Stimulated activated naive CD4-positive, alpha-beta T cell (primary cell): ENCODE results near the gene WDCP.
"Not testable (repeated sequence)": the region's sequence is repeated elsewhere in the genome, so short reads cannot be mapped to it uniquely, and the experiment has no call there.

Source experiments
- DNase-seq, 6 experiments: peaks; one replicate each; lab custom pipeline; 2025; lab: John Stamatoyannopoulos, UW

The WDCP gene

GRCh38 chr2:24022324-24022974 lies 24.7 kb downstream of the WDCP start:
- DNase-seq: no peak

DNA sequence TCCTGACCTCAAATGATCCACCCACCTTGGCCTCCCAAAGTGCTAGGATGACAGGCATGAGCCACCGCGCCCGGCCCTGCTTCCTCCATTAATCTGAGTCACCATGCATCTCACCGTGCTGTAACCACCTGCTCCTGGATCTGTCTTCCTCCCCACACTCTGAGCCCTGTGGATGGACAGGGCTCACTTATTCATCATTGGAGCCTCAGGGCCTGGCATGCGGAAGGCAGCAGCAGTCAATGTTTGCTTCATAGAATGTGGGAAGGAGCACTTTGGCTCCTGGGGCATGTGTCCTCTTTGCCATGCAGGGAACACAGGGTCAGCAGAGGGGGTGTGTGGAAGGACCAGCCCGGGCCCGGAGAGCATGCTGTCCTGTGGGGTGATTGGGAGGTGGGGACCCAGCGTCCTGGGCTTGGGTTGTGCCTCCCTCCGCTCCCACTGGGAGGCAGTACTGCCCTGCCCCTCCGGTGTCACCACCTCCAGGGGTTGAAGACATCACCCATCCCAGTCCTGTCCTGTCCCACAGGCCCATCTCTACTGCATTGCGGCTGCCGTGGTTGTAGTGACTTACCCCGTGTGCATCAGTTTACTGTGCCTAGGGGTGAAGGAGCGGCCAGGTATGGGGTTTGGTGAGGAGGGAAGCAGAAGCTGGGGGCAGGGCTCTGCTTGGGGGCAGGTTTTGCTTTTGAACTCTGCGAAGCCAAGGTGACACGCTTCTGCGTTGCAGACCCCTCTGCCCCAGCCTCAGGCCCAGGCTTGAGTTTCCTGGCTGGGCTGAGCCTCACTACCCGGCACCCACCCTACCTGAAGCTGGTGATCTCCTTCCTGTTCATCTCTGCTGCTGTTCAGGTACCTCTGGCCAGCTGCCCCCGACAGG lies 25.8 kb downstream of the WDCP start:
- DNase-seq: no peak

DNA sequence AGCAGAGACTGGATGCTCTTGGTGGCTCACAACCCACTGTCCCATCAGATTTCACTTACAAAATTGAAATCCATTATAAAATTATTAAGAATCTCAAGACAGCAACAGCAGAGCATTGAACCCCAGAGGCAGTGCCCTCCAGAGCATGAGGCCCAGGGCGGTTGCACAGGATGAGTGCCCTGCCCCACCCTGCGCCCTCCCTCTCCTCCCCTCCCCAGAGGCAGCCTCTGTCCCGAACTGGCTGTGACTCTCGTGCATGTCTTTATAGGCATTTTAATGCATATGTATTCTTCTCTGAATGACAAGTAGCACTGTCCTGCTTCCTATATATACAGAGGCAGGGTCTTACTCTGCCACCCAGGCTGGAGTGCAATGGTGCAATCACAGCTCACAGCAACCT lies 26.9 kb downstream of the WDCP start:
- no peak for DNase-seq

- no peak for DNase-seq
These were observed 27.5 kb downstream of the WDCP start for GRCh38 chr2:24019729-24020128.

GRCh38 chr2:24018241-24018640 lies 28.9 kb downstream of the WDCP start:
- DNase-seq: no peak

- DNase-seq: no peak
These were observed 29.5 kb downstream of the WDCP start for GRCh38 chr2:24017711-24018110.

DNA sequence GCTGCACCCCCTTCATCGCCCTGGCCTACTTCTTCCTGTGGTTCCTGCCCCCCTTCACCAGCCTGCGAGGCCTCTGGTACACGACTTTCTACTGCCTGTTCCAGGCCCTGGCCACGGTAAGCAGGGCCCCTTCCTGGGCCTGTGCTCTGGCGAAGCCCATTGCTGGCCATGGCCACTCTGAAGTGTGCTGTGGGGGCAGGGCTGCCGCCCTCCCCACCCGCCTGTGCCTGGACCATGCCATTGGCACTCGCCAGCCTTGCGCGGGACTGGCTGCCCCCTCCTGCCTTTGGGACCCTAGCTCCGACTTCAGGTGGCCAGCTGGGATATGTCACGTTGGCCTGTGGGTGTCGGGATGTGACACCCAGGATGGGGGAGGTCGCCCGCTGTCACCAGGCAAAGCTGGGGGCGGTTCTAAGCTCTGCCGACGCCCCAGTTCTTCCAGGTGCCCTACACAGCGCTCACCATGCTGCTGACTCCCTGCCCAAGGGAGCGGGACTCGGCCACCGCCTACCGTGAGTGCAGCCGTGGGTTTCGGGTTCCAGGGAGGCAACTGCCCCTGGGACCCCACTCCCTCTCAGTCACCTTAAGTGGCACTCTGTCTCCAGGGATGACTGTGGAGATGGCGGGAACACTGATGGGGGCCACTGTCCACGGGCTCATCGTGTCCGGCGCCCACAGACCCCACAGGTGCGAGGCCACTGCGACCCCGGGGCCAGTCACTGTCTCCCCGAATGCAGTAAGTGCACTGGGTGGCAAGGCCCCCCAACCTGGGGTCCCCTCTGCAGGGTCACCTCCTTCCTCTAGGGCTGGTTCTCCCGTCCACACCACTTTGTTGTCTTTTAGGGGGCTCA lies 30.1 kb downstream of the WDCP start:
- no peak for DNase-seq

GRCh38 chr2:24016376-24016761 lies 30.8 kb downstream of the WDCP start:
- no peak for DNase-seq

DNA sequence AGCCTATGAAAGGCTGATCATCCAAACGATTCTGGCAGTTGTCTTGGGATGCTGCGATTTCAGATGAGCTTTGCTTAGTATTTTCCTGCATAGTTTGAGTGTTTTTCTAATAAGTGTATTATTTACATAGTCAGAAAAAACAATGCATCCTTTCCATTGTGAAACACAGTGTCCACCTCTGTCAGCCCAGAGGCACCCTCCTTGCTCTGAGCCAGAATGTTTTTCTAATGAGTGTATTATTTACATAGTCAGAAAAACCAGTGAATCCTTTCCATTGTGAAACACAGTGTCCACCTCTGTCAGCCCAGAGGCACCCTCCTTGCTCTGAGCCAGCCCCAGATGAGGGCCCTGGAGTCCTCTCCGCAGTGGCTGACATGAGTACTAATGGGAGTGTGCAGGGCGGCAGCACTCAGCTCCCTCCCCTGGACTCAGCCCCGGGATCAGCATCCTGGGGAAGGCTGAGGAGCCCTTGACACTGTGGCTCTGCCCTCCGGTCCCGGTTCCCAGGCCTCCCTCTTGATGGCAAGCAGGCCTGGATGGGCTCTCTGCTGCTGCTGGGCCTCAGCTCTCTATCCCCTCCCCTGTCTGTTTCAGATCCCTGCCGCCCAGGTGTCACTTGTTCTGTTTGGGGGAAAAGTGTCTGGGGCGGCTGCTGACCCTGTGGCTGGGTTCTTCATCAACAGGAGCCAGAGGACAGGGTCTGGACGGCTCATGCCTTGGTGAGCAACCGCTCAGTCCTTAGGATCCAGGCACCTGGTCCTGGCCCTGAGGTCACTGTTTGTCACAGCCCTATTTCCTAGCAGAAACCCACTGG lies 31.4 kb downstream of the WDCP start:
- no peak for DNase-seq

DNA sequence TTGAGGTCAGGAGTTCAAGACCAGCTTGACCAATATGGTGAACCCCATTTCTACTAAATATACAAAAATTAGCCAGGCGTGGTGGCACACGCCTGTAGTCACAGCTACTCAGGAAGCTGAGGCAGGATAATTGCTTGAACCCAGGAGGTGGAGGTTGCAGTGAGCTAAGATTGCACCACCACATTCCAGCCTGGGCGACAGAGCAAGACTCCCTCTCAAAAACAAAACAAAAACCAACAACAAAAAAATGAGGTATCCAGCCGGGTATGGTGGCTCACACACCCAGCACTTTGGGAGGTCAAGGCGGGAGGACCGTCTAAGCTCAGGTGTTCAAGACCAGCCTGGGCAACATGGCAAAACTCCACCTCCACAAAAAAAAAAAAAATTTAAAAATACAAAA lies 32.3 kb downstream of the WDCP start:
- DNase-seq: not testable (repeated sequence)

DNA sequence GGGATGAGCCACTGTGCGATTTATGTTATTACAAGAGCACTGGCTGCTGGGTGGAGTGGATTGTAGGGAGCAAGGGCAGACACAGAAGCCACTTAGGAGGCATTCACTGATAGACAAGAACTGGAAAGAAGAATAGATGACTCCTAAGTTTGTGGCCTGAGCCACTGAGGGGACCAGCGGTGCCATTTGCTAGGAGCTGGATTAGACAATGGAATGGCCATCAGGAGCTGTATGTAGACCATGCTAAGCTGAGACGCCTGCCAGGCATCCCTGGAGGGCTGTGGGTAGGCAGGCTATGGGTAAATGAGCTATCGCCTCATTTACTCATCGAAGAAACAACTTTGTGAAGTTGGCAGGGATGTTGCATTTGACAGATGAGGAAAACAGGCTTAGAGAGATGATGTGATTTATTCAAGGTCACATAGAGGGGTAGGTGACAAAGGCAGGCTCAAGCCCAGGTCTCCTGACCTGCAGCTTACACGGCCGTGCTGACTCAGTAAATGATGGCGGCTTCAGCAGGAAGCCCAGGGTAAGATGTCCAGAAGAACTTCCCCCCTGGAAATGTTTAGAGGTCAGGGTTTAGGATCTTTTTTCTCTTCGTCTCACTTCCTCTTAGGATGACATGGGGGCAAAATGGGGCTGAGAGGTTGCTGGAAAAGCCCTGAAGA lies 34.5 kb downstream of the WDCP start:
- DNase-seq: no peak

- DNase-seq: no peak
These were observed 35.7 kb downstream of the WDCP start for GRCh38 chr2:24011250-24012104.

DNA sequence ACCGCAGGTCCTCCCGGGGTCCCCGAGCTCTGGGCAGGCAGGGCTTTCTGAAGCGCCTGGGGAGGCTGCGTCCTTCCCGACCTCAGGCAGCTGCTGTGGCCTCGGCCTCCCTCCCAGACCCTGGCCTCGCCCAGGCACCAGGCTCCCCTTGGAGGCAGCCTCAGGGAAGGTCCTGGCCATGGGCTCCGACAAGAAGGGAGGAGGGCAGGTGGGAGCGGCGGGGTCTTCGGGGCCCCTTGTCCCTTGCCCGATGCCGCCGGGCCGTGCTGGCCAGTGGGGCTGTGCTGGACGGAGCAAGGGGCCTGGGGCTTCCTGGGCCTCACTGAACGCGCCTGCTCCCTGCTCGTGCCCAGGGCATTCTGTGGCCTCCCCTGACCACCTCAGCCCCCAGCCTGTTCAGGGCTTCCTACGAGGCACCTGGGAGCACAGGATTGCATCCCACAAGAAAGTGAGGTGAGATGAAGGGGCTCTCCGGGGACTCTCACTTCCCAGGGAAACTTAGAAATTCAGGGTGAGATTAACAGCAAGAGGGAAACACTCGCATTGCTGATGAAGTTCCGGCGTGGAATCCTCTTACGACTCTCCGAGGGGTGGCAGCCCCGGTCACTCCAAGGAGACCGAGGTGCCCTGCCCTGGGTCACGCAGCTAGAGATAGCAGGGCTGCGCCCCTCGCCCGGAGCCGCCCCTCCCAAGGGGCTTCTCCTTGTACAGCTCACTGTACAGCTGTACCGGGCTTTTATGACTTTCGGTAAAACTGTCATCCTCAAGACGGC lies 36.5 kb downstream of the WDCP start:
- DNase-seq: no peak

DNA sequence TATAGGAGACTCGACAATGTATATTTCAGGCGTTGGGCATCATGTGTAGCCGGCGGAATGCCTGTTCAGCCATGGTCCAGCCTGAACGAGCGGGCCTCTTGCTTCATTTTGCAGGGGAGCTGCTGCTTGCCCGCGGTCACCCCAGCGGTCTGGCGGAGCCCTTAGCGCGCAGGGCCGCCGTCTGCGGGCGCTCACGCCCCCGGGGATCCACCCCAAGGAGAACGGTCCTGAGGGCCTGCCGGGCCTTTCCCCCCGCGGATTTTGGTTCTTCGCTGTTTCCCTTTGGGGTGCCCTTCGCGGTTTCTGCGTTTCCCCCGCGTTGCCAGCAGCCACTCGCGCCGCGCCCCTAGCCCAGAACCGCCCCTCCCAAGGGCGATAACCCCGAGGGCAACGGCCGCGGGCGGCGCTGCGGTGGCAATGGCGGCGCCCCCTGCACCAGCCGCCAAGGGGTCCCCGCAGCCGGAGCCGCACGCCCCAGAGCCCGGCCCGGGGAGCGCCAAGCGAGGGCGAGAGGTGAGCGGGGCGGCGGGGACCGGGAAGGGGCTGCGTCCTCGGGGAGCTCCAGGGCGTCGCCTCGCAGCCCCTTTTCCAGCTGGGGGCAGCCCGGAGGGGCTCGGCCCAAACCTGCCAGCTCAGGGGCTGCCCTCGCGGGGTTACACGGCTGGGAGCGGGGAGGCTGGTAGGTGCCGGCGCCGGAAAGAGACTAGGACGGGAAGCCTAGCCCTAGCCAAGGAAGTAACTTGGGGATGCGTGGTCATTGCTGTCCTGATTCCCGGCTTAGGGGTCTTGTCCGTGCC lies 37.3 kb downstream of the WDCP start, which contains the start of gene MFSD2B:
Gene MFSD2B (plus strand): TSS at position 406 of the 797 bp plus-strand sequence. CDS start 12 bp downstream, at position 418.
- DNase-seq: no peak

DNA sequence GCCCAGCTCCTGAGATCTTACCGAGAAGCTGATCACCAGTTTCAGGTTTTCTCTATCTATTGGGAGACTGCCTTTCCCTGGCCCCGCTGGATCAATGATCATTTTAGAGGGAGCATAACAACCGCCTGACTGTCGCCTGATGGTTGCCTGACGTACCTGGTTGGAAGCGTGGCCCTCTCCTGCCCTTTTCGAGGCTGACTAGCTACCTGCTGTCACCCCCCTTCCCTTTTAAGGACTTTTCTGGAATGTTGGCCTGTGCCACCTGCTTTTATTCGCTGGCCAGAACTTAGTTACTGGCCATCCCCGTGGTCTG lies 37.9 kb downstream of the WDCP start:
- DNase-seq: no peak

DNA sequence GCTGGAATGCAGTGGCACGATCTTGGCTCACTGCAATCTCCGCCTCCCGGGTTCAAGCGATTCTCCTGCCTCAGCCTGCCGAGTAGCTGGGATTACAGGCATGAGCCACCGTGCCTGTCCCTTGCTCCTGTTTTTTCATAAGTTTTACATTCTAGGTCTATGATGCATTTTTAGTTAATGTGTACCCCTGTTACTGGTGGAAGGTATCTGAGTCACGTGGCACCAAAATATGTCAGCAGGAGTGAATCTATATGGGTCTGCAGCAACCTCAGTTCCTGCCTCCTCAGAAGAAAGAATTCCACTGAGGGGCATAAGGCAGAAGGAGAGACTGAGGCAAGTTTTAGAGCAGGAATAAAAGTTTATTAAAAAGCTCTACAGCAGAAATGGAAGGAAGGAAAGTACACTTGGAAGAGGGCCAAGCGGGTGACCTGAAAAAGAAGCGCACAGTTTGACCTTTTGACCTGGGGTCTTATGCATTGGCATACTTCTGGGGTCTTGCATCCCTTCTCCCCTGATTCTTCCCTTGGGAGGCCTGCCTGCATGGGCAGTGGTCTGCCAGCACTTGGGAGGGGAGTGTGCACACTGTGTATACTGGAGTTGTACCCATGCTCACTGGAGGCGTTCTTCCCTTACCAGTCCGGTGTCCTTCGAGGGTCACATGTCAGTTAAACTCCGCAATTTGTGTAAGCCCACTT lies 38.4 kb downstream of the WDCP start:
- DNase-seq: no peak

DNA sequence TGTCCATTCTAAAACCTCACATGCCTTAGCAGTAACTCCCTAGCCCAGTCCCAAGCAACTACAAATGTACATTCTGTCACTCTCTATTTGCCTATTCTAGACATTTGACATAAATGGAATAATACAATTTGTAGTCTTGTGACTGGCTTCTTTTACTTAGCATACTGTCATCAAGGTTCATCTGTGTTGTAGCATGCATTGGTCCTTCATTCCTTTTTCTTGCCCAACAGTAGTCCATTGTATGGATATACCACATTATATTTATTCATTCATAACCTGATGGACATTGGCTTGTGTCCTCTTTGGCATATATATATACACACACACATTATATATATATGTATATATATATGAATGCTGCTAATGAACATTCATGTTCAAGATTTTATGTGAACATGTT lies 39.5 kb downstream of the WDCP start:
- no peak for DNase-seq

DNA sequence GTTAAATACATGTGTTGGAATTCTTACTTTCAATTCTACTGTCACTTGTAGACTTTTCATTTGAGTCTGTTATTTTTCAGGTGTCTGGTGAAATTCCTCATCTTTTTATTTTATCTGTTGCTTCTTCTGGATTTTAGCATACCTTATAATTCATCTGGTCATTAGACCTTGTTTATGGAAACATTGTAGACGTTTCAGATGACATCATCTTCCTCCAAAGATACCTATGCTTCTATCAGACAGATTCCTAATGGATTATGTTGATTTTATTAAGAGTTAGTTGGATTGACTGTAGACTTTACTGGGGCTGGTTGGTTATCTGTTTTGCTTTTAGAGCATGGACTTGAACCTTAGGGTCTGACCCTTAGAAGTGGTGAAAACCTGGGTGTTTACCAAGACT lies 52.6 kb downstream of the WDCP start:
- DNase-seq: no peak
